HEK293 (cell line): ENCODE measurements around the gene ADNP.
"Not testable (repeated sequence)": the region's sequence is repeated elsewhere in the genome, so short reads cannot be mapped to it uniquely, and the experiment has no call there.

Experiments
- CTCF ChIP-seq: fragments of 450-650 bp; formaldehyde crosslinking; IDR thresholded peaks from 2 replicates; pipeline ENCODE4 v1.5.1; 2016; ENCODE audit warnings: missing biosample characterization, missing genetic modification characterization
- FEZF1 ChIP-seq: fragments of 450-650 bp; formaldehyde crosslinking; IDR thresholded peaks from 2 replicates; pipeline ENCODE4 v1.5.1; 2016; ENCODE audit warnings: missing biosample characterization, missing genetic modification characterization
- GLI4 ChIP-seq: fragments of 450-650 bp; formaldehyde crosslinking; IDR thresholded peaks from 2 replicates; pipeline ENCODE4 v1.5.1; 2016; ENCODE audit warnings: missing biosample characterization, missing genetic modification characterization
- REST ChIP-seq: fragments of 450-650 bp; formaldehyde crosslinking; IDR thresholded peaks from 2 replicates; pipeline ENCODE4 v1.5.1; 2016; ENCODE audit warnings: missing biosample characterization, missing genetic modification characterization
- ZBTB11 ChIP-seq: fragments of 450-650 bp; formaldehyde crosslinking; conservative IDR thresholded peaks from 2 replicates; pipeline ENCODE4 v1.5.1; 2016; ENCODE audit warnings: low read depth, missing biosample characterization, missing genetic modification characterization
- ZBTB44 ChIP-seq: fragments of 450-650 bp; IDR thresholded peaks from 2 replicates; pipeline ENCODE4 v1.5.1; 2018; ENCODE audit warnings: missing biosample characterization, mild to moderate bottlenecking, missing genetic modification characterization
- ZNF398 ChIP-seq: fragments of 450-650 bp; formaldehyde crosslinking; IDR thresholded peaks from 2 replicates; pipeline ENCODE4 v1.5.1; 2017; ENCODE audit warnings: missing biosample characterization, missing genetic modification characterization
- ZSCAN30 ChIP-seq: fragments of 450-650 bp; IDR thresholded peaks from 2 replicates; pipeline ENCODE4 v1.5.1; 2018; ENCODE audit warnings: missing biosample characterization, mild to moderate bottlenecking, missing genetic modification characterization, moderate library complexity

GRCh38 chr20:50881759-50882424 is 49.3 kb downstream of the ADNP start:
- not testable (repeated sequence) for TF ChIP-seq ZSCAN30 (tag by site-specific recombination); FEZF1 (tag by site-specific recombination); CTCF (tag by site-specific recombination); ZNF398 (tag by site-specific recombination); GLI4; ZBTB44; ZBTB11 (tag by site-specific recombination); REST (tag by site-specific recombination)
